HG03558 (cell line): ENCODE results near the gene PRELID3B.

Source experiments
- ATAC-seq: cut with Tn5 transposase; IDR thresholded peaks from one replicate; pipeline ENCODE4 v1.9.1; 2021; ENCODE audit warnings: moderate number of reproducible peaks; ENCODE audit not compliant: unreplicated experiment; ENCODE audit errors: extremely low read depth

The PRELID3B gene

DNA sequence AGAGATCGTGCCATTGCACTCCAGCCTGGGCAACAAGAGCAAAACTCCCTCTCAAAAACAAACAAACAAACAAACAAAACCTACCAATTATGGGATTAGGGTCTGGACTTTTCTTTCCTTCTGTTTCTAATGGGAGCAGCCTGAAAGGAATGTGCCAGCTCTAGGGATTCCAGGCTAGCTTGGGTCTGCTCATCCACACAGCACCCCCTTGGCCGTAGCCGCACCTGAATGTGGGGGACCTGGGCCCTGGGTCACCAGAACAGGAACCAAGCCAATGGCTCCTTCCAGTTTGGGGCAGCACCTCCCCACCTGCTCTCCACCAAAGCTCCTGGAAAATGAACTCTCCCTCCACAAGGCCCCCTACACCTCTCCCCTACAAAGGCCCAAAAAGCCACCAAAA lies 42.3 kb downstream of the PRELID3B start:
- no peak for ATAC-seq

DNA sequence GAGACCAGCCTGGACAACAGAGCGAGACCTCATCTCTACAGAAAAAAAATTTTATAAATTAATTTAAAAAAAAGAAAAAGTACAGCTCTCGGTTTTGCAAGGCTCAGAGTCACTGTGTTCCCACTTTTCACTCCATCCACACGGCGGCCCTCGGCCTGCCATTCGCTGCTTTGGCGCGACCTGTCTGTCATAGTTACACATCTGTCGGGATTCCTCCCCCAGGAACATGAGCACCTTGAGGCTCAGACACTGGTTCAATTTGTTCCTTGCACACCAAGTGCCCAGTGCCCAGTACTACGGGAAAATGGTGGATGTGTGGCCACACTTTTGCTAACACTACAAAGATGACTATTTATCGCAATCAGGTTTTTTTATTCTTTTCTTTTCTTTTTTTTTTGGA lies 43.9 kb downstream of the PRELID3B start:
- no peak for ATAC-seq

DNA sequence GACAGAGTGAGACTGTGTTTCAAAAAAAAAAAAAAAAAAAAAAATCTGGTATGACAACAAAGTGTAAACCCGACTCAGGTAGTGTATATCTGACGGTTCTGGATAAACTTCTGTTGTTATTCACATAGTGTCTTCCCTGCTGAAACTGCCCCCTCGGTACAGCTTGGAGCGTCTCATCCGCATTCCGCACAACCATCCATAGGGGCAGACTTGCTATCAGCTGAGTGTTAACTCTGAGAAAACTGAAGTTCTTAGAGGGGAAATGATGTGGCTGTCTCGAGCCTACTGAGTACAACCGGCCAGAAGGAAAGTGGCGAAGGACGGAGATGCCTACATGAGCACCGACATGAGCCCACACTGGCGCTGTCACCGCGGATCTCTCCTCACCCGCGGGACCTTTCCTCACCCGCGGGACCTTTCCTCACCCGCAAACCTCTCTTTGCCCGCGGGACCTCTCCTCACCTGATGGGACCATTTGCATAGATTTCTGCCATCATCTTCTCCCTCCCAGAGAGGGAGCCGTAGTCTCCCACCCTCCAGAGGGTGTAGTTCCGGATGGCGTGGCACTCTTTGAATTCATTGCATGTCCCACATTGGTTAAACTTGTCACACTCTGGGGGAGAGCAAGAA lies 45.3 kb downstream of the PRELID3B start:
- ATAC-seq: no peak

DNA sequence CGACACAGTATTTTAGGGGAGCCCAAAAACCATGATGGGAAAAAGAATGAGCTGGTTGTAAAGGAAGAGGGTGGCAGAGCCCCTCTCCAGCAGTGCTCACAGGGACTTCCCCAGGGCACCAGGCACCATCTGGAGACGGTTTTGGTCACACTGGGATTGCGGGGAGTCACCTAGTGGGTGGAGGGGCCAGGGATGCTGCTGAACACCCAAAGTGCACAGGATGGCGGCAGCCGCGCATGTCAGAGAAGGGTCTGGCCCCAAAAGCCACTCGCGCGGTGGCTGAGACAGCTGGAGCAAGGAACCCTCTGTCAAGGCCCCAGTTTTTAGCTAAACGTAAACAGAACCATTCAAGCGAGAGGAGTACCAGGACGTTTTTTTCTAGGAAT lies 46.4 kb downstream of the PRELID3B start:
- ATAC-seq: no peak

DNA sequence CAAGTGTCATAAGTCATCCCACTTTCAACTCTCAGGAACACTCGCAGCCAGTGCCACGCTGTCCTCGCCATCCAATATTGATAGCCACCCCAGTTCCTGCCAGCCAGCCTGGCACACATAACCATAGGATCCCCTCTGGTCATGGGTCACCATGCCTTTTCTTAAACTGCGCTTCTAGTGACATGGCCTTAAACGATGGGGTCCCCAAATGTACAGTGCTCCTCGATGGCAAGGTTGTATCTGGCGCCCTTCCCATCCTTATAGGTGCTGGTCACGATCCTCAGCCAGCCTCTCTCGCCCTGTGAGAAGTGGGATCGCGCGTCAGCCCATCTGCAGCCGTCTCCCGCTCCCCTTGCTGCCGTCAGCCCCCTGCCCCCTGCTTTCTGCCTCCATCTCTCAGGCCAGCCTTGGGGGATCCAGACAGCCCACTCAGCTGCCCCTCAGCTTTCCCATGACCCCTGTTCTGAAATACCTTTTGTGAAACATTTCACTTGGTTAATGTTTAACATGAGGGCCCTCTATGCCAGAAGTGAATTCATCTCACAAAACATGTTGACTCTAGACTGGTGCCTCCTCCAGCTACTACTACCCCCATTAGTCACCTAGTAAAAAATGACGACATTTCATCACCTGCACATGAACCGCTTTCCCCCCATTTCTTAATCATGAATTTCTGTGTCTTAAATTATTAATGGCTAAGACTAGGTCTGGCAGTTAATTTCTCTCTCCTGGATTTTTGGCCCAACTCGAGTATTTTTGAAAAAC lies 46.9 kb downstream of the PRELID3B start:
- no peak for ATAC-seq

DNA sequence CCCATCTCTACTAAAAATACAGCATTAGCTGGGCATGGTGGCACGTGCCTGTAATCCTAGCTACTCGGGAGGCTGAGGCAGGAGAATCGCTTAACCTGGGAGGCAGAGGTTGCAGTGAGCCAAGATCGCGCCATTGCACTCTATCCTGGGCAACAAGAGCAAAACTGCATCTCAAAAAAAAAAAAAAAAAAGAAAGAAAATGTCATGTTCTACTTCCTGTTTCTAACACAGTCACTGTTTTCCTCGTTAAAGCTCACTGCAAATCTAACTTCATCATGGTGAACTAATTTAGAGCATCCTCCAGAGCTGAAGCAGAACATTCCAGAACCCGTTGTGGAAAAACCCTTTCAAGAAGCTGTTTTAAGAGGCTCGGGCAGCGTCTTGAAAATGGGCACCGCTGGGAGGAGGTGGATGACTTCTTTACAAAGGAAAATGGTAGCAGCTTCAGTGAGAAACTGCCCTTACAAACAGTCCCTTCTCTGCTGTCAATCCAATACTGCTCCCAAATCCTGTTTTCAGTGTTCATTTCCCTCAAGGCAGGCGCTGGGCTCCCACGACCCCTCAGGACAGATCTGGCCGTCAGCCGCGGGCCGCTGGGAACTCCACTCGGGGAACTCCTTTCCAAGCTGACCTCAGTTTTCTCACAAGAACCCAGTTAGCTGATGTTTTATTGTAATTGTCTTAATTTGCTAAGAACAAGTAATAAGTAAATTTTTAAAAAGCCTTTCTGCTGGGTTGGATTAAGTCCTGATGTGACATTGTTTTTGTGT lies 48.0 kb downstream of the PRELID3B start:
- ATAC-seq: no peak

DNA sequence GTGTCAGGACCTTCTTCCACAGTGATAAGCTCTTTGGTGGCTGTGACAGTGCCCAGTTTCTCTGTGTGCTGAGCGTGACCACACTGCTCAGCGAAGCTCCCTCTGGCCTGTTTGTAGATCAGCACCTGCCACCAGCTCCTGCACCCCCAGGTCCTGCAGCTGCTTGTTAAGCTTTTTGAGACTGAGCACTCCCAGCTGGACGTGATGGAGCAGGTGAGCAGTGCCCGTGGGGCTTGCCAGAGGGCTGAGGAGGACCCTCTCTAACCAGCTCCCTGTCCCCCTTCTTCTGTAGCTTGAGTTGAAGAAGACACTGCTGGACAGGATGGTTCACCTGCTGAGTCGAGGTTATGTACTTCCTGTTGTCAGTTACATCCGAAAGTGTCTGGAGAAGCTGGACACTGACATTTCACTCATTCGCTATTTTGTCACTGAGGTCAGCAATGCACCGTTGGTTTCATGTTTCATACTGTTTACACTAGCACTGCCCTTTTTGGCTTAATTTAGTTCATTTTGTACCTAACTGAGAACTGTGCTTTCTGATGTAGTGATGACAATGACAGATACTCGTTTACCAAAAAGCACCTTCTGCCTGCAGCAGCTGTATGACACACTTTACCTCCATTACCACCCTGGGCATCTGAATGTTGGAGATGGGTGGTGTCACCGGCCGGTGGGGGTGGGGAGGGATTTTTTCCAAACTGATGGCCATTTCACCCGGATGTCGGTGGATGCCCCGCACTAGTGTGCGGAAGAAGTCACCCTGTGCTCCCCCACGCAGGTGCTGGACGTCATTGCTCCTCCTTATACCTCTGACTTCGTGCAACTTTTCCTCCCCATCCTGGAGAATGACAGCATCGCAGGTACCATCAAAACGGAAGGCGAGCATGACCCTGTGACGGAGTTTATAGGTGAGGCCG lies 49.0 kb downstream of the PRELID3B start:
- no peak for ATAC-seq

DNA sequence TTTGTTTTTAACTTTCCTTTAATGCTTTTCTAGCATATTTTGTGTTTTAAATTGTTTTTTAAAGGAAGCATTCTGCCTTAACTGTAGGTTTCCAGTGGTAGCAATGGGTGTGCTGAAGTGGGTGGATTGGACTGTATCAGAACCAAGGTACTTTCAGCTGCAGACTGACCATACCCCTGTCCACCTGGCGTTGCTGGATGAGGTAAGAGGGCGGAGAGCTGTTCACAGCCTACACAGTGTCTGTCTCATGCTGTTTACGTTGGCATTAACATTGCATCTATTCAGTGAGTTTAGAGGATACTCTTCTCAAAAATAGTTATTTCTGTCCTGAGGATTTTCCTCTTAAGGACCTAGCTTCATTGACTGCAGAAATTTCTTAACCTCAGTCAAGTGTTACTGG lies 49.7 kb downstream of the PRELID3B start:
- ATAC-seq: no peak

DNA sequence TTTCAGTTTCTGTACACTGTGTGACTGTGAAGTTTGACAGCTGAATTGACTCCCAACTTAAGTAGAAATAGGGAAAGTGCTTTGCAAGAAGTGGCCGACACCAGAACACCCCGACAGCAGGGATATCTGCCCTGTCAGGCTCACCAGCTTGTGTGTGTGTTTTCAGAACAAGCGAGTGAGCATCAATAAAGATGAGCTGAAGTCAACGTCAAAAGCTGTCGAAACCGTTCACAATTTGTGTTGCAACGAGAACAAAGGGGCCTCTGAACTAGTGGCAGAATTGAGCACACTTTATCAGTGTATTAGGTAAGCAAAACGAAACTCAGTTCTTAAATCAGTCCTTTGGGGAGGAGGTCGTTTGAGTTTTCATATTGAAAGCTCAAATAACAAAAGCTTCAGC lies 50.9 kb downstream of the PRELID3B start:
- no peak for ATAC-seq

DNA sequence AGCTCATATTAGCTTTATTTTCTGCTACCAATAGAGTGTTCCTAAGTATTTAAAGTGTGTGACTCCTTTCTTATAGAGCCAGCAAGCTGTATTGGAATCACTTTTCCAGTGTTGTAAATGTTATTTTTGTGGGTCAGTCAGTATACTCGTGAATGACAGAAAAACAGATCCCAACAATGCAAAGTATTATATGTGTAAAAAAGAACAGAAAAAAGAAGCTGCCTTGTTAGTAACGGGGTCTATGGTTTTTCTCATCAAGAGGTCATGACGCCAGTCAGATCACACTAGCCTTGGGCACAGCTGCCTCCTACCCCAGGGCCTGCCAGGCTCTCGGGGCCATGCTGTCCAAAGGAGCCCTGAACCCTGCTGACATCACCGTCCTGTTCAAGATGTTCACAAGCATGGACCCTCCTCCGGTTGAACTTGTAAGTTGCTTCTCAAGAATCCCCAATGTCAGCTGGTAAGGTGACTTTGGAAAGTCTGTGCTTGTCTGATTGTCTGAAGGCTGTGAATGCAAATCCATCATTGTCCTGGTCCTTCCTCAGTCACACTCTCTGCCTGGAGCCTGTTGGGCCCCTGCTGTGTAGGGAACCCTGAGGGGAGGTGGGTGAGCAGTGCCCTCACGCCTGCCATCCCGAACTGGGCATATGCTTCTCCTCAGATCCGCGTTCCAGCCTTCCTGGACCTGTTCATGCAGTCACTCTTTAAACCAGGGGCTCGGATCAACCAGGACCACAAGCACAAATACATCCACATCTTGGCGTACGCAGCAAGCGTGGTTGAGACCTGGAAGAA lies 51.7 kb downstream of the PRELID3B start:
- no peak for ATAC-seq

DNA sequence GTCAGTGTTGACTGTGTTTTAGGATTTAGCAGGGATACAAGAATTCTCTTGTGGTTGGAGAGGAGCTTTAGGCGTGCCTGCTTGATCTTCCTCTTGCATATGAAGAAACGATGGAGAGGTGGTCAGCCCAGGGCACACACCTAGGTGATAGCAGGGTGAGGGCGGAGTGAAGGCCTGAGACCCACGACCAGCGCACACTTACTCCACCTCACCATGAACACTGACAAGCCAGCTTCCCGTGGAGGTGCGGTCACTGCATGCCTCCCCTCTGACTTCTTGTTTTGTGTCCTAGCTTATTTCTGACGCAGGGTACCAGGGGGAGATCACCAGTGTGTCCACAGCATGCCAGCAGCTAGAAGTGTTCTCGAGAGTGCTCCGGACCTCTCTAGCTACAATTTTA lies 53.4 kb downstream of the PRELID3B start:
- no peak for ATAC-seq

DNA sequence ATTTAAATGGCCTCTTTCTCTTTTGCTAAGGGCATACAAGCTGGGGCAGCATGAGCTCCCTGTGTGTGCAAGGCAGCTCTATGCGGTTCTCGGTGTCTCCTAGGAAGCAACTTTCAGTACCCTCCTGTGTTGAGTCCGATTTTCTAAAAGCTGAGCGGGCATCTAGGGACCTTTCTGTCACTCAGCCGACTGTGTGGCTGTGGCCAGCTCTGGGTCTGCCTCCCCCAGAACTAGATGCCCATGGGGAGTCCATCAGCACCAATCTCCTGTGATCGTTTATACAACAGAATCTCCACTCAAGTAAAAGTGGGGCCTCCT lies 54.1 kb downstream of the PRELID3B start:
- no peak for ATAC-seq

DNA sequence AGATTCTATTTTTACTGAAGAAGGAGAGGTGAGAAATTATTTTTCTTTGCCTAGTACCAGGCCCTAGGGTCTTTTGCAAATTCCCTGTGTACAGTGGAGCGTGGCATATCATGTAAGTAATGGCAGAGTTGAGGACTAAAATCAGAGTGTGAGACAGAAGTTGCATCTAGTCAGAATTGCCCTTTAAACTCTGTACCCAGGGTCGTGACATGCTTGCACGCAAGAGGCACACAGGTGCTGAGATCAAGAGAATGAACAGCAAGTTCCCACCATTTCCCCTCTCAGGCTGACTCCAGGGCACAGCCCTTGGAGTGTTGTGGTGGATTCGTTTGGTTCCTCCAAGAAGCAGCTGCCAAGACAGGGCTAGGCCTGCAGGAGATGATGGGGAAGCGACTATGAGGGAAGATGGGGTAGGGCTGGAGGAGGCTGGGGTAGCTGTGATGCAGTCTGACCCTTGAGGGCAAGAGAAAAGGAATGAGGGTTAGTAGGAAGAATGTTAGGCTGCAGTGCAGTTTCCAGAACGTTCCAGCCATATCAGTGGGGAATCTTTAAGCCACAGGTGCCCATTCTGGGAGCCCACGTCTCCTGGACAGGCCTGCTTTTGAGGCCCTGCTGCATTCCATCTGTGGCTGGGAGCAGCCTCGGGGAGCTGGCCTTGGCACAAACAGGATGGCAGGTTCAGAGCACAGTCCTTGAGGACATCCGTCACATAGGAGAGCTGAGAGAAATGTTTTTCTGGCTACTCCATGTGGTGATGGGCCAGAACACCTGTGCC lies 54.6 kb downstream of the PRELID3B start:
- no peak for ATAC-seq

DNA sequence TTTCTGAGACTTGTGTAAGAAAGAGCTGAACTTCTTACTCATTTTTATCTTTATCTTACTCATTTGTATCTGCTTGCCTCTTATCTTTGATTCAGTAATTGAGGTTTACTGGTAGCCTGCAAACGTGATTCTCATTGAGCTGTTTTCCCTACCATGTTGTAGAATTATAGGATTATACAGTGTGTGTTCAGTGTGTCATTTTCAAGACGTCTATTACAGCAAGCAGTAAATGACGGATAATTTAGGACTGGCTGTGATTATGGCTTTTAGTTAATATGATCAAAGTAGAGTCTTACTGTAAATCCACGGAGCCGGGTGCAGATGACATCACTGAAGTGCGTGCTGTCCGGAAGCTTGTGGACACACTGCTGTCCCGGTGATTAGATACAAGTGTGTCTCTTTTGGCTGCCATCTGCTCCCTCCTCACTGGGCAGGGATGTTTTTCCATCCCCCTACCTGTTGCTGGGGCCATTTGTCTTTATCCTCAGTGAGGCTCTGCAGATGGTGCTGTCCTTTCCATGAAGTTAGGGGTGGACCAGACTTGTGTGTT lies 55.5 kb downstream of the PRELID3B start:
- no peak for ATAC-seq

DNA sequence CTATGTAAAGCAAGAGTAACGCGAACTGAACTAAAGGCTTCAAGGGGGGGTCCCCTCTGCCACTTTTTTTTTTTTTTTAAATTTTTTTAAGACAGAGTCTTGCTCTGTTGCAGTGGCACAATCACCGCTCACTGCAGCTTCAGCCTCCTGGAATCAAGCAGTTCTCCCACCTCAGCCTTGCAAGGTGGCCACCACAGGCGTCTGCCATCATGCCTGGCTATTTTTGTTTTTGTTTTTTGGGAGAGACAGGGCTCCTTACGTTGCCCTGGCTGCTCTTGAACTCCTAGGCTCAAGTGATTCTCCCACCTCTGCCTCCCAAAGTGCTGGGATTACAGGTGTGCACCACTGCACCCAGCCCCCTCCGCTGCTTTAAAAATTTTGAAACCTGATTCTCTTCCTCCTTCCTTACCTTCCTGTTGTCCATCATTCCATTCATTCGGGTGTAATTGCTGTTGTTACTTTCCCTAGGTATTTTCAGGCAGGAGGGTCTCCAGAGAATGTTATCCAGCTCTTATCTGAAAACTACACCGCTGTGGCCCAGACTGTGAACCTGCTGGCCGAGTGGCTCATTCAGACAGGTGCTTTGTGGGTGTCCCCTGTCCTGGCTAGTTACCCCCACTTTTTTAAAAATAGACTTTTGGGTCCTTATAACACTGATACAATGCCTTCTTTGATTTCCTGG lies 56.2 kb downstream of the PRELID3B start:
- ATAC-seq: no peak

DNA sequence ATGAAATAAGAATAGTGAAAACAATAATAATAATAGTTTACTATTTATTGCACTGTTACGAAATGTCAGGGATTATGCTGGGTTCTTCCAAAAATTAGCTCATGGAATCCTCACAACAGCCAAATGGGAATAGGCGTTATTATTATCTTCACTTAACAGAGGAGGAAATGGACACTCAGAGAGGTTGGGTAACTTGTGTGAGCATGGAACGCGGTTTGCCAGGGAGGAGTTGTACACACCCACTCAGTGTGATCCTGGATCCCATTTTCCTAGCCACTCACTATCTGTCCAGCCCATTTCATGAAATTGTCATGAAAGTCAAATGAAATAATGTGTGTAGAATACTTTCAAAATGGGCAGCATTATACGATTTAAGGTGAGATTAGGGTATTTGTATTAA lies 56.9 kb downstream of the PRELID3B start:
- no peak for ATAC-seq

DNA sequence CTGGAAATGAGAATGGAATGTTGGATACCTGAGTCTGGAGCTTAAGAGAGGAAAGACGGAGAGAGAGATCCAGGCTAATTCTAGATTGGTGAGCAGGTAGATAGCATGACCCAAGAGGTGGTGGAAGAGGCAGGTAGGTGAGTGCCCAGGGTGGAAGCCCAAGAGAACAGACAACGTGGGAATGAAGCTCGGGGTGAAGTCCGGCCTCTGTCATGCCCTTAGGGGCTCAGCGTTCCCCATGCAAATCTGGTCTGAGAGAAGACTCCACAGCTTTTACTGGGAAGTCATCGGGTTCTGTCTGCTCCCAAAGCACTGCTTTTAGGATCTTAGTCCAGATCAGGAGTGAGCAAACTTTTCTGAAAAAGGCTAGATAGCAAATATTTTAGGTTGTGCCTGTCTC lies 57.9 kb downstream of the PRELID3B start:
- ATAC-seq: no peak
